Ecto neural progenitor cell (in vitro differentiated cells): ENCODE measurements around the gene DNASE1L3.
"Not testable (repeated sequence)": the region's sequence is repeated elsewhere in the genome, so short reads cannot be mapped to it uniquely, and the experiment has no call there.

ENCODE experiments used
- DNase-seq: peaks from one replicate; pipeline ENCODE4 v3.0.0-alpha.2; 2018; ENCODE audit warnings: low spot score

DNASE1L3 gene

GRCh38 chr3:58235970-58236369, 25.2 kb upstream of the DNASE1L3 start:
- DNase-seq: no peak

DNA sequence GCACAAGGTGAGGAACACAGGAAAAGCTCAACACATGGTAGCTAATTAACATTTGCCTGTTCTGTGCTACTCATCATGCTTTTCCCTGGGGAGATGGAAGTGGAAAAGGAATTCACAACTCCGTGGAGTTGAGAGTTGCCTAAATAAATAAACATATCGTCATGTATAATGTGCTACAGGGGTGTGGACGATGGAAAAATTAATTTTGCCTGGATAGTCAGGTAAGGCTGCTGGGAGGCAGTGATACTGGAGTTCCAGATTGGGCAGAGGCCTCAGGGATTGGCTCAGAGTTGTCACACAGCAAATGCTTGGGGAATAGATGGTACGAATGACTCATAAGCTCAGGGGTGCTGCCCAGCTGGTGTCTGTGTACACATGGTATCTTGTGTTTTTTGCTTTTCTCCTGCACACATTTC, 23.8 kb upstream of the DNASE1L3 start:
- no peak for DNase-seq

DNA sequence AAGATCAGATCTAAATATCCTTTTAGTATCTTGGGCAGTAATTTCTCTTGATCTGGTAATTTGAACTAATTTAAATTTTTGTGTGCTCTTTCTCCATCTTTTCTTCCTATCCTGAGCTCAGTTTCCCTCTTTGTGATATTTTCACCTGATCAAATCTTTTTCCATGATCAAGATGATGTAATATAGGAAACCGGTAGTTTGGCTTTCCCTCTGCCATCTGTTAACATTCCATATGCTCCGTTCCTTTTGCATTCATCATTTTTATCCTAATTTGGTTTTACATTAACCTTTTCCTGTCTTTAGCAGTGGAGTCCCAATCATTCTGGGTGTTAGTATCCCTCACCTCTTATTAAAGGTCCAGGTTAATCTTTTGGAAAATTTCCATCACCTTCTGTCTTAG, 20.9 kb upstream of the DNASE1L3 start:
- no peak for DNase-seq

DNA sequence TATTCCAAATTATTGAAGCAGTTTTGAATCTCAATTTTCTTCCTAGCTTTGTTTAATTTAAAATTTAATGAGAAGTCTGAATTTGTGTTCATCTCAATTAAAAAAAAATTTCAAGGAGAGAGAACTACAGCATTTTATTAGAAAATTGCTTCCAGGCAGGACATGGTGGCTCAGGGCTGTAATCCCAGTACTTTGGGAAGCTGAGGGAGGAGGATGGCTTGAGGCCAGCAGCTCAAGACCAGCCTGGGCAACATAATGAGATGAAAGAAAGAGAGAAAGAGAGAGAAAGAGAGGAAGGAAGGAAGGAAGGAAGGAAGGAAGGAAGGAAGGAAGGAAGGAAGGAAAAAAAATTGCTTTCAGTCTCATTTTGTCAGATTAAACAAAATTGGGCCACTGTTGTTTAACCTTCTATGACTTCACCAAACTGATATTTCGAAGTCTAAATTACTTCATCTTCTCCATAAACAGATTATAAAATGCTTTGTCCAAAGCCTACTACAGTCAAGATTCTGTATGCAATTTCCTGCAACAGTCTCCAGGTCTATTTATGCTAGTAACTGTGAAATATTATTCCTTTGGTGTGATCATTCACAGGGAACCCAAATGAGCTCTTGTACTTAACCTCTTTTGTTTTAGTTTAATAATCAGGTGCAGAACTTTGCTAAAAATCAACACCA, 20.2 kb upstream of the DNASE1L3 start:
- DNase-seq: no peak

DNA sequence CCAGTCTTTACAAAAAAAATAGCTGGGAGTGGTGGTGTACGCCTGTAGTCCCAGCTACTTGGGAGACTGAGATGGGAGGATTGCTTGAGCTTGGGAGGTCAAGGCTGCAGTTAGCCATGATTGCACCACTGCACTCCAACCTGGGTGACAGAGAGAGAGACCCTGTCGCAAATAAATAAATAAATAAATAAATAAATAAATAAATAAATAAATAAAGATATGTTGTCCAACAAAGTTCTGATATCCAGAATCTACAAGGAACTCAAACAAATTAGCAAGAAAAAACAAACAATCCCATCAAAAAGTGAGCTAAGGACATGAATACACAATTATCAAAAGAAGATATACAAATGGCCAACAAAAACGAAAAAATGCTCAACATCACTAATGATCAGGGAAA, 17.2 kb upstream of the DNASE1L3 start:
- not testable (repeated sequence) for DNase-seq

DNA sequence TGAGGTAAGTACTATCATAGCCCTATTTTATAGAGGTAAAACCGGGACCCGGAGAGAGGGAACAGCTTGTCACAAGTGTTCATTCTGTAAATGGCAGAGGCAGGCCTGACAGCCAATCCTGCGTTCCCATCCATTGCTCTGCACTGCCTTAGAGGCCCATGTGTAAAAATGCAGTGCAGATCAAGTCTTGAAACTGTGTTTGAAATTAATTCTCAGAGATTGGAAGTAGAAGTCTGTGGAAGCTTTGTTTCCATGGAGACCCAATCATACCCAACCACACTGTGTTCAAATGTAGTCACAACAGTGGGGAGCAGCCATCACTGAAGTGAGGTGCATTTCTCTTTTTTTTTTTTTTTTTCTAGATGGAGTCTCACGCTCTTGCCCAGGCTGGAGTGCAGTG, 13.1 kb upstream of the DNASE1L3 start:
- no peak for DNase-seq

DNA sequence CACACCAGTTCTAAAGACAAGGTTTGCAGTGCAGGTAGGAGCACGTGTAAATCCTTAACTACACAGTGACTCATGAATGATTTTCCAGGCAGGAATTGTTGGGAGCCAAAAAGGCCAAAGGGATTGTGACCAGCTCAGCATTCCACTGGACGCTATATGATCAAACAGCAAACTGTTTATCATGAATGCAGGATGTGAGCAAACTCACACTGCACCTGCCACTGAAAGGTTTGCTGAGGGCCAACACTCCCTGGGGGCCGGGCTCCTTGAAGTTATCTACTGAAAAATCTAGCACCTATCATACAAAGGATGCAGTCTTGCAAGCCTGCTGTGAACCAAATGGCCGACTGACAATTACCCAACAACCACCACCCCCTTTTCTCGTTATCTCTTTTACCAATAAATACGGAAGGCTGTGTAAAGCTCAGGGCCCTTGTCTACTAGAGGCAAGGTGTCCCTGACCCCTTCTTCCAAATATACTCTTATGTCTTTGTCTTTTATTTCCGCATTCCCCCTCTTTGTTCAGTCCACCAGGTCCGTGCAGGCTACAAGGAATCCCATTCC, 11.5 kb upstream of the DNASE1L3 start:
- no peak for DNase-seq

GRCh38 chr3:58218904-58219303, 8.1 kb upstream of the DNASE1L3 start:
- no peak for DNase-seq

- peak; percentile 82 for DNase-seq
These were observed 6.5 kb upstream of the DNASE1L3 start for GRCh38 chr3:58217209-58217811.

GRCh38 chr3:58216496-58217195, 5.9 kb upstream of the DNASE1L3 start:
- DNase-seq: no peak

DNA sequence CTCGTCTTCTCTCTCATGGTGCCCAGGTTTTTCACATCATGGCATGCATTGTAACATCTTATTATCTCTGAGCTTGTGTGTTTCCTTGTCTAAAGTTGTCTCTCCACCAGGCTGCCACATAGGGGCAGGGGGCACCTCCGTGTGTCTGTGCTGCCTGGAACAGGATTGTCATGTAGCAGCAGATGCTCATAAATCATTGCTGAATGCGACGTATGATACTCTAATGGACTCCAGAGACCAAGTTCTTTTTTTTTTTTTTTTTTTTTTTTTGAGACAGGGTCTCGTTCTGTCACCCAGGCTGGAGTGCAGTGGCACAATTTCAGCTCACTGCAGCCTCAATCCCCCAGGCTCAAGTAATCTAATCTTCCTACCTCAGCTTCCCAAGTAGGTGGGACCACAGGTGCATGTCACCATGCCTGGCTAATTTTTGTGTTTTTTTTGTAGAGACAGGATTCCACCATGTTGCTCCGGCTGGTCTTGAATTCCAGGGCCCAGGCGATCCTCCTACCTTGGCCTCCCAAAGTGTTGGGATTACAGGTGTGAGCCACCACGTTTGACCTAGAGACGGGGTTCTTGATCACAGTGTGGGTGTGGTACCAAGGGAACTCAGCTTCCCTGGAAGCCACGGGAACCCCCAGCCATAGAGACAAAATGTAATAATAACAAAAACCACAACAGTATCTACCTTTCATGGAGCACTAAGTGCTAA, 4.7 kb upstream of the DNASE1L3 start:
- no peak for DNase-seq

DNA sequence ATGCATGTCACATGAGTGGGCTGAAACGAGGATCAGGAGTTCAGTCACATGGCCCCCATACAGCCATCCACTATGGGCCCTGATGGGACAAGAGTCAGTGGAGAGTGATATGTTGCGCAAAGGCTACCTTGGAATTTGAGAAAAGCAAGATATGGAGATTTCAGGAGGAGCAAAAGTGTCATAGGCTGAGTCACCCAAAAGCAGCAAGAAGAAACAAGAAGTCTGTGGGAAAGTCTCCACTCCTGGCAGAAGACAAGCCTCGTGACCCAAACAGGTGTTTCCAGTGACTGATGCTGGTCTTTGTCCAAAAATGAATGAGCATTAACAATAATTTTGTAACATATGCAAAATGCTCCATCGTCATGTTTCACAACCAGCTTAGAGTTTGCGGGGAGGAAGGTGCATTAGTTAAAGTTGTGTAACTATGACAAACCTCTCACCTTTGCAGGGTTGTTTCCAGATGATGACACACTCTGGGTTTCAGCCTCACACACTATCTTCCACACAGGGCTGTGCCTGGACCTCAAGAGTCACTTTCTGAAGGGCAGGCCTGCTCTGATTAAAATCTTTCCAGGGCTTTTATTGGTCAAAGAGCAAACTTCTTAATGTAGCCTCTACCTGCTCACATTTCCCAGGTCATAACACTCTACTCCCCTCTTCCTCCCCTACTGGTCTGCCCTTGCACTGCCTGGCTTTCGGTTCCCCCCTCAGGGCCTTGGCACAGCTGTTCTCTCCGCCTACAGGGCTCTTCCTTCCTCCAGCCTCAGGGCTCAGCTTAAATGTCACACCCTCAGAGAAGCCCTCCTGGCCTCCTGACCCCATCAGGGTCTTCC, 3.9 kb upstream of the DNASE1L3 start:
- no peak for DNase-seq

- no peak for DNase-seq
These were observed 839 bp downstream of the DNASE1L3 start for GRCh38 chr3:58209933-58210332.

DNA sequence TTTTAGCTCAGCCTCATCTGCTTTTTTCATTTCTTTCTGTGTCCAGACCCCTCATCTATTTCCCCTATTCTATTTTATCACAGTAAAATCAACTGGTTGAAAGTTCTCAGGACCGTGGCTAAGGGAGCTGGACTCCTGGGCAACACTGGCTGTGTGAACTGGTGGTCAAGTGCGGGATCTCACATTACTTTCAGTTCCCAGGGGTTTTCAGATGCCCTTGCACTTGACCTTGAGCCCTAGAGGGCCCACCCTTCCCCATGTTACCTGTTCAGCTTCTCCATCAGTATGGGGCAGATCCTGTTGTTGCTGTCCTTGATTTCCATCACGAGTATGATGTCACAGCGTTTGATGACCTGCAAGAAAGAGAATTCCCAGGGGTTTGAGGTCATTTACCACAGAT, 2.8 kb downstream of the DNASE1L3 start:
- DNase-seq: no peak

GRCh38 chr3:58206406-58207011, 4.3 kb downstream of the DNASE1L3 start:
- no peak for DNase-seq

- no peak for DNase-seq
These were observed 4.8 kb downstream of the DNASE1L3 start for GRCh38 chr3:58205981-58206380.

DNA sequence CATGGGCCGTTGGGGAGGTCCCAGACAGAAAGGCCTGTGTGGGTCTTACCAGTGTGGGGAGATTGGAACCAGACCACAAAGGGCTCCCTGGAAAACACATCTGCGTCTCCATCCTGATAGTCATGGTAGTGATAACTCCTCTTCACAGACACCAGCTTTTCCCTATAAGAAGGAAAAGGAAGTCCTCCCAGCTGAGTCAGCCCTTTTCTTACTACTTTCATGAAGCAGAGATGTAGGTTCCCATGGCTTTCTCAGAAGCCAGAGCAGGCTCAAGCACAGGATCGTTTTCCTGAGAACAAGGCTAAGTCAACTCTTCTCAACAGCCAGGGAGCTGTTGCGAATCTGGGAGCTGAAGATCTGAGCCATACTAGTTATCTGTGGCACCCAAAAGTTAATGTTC, 6.1 kb downstream of the DNASE1L3 start:
- DNase-seq: no peak

DNA sequence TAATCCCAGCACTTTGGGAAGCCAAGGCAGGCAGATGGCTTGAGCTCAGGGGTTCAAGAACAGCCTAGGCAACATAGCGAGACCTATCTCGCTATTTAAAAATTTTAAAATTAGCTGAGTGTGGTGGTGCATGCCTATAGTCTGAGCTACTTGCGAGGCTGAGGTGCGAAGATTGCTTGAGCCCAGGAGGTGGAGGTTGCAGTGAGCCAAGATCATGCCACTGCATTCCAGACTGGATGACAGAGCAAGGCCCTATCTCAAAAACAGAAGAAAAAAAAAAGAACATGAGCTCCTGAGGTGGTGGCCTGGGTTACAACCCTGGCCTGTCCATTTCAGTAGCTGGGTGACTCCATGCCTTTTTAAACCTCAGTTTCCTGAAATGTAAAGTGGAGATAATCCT, 7.2 kb downstream of the DNASE1L3 start:
- no peak for DNase-seq

- DNase-seq: no peak
These were observed 7.8 kb downstream of the DNASE1L3 start for GRCh38 chr3:58202917-58203360.

GRCh38 chr3:58201451-58201850, 9.3 kb downstream of the DNASE1L3 start:
- not testable (repeated sequence) for DNase-seq

DNA sequence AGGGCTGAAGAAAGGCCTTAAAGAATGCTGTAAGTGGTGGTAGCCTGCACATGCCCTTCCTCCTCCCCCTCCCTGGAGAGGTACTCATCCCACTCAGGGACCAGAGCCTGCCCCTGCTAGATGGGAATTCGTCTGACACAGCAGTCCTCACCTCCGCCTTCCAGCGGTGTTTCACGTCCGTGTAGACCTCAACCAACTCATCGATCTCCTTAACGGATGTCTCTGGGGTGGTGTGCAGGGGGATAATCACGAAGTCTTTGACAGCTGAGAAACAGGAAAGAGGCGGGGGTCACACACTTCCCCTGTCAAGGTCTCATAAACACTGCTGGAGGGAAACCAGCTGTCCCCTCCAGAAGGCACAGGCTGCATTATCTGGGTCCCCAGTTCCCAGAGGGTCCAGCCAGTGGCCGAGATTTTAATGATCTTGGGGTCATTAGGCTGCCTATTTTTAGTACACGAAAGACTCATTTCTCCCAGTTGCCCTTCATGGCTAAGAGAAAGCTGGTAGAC, 9.9 kb downstream of the DNASE1L3 start:
- no peak for DNase-seq
